Effector memory CD4-positive, alpha-beta T cell (primary cell): ENCODE results near the gene TCF7L2.

Experiments
- DNase-seq, 3 donors: peaks; one replicate each; pipeline ENCODE4 v3.0.0-alpha.2; 2020
- H3K27ac ChIP-seq: 2 replicates; pipeline ENCODE4 v1.7.0; 2013; ENCODE audit warnings: mild to moderate bottlenecking, low read length, moderate library complexity; ENCODE audit not compliant: insufficient read depth, poor library complexity, severe bottlenecking
- H3K27me3 ChIP-seq: replicated peaks from 2 replicates; pipeline ENCODE4 v1.7.0; 2013; ENCODE audit warnings: mild to moderate bottlenecking, low read length; ENCODE audit not compliant: insufficient read depth, control insufficient read depth, poor library complexity, severe bottlenecking
- H3K36me3 ChIP-seq: 2 replicates; pipeline ENCODE4 v1.7.0; 2013; ENCODE audit warnings: mild to moderate bottlenecking, low read length, moderate library complexity; ENCODE audit not compliant: control insufficient read depth, insufficient read depth
- H3K4me1 ChIP-seq: 2 replicates; pipeline ENCODE4 v1.7.0; 2013; ENCODE audit warnings: low read length, mild to moderate bottlenecking; ENCODE audit not compliant: control insufficient read depth, insufficient read depth, poor library complexity, severe bottlenecking
- H3K4me3 ChIP-seq: 2 replicates; pipeline ENCODE4 v1.7.0; 2013; ENCODE audit warnings: low read length, low read depth, mild to moderate bottlenecking; ENCODE audit not compliant: insufficient read depth, poor library complexity, severe bottlenecking
- H3K9me3 ChIP-seq: 2 replicates; pipeline ENCODE4 v1.7.0; 2013; ENCODE audit warnings: mild to moderate bottlenecking, low read length, moderate library complexity; ENCODE audit not compliant: control insufficient read depth

The TCF7L2 gene

GRCh38 chr10:112977426-112977898 is 27.4 kb downstream of the TCF7L2 start:
- H3K4me1 ChIP-seq: no peaks in the 10 kb centered on the region
- no peak overlapping the region for H3K4me3 ChIP-seq
- DNase-seq: no peak
- no peaks in the 10 kb centered on the region for H3K27me3 ChIP-seq
- no peaks in the 10 kb centered on the region for H3K9me3 ChIP-seq
- H3K36me3 ChIP-seq: no peaks in the 10 kb centered on the region
- H3K27ac ChIP-seq: no peak overlapping the region

- no peaks in the 10 kb centered on the region for H3K36me3 ChIP-seq
- H3K27me3 ChIP-seq: no peaks in the 10 kb centered on the region
- no peaks in the 10 kb centered on the region for H3K9me3 ChIP-seq
- DNase-seq: no peak
- no peak overlapping the region for H3K4me3 ChIP-seq
- no peaks in the 10 kb centered on the region for H3K4me1 ChIP-seq
- no peak overlapping the region for H3K27ac ChIP-seq
Measured at GRCh38 chr10:112979927-112980326, 29.9 kb downstream of the TCF7L2 start.

- DNase-seq: no peak
- H3K36me3 ChIP-seq: no peaks in the 10 kb centered on the region
- H3K4me3 ChIP-seq: no peak overlapping the region
- H3K4me1 ChIP-seq: no peaks in the 10 kb centered on the region
- no peaks in the 10 kb centered on the region for H3K9me3 ChIP-seq
- no peaks in the 10 kb centered on the region for H3K27me3 ChIP-seq
- H3K27ac ChIP-seq: no peak overlapping the region
Measured at GRCh38 chr10:112980937-112981336, 30.9 kb downstream of the TCF7L2 start.

- Histone ChIP-seq H3K36me3 (no peaks in the 10 kb centered on the region), H3K9me3 (no peaks in the 10 kb centered on the region), H3K4me1 (no peaks in the 10 kb centered on the region), H3K4me3 (no peak overlapping the region), H3K27ac (no peak overlapping the region), H3K27me3 (no peaks in the 10 kb centered on the region)
- no peak for DNase-seq
Measured at GRCh38 chr10:112981553-112981952, 31.5 kb downstream of the TCF7L2 start.

- no peak for DNase-seq
- no peak overlapping the region for H3K27ac ChIP-seq
- no peaks in the 10 kb centered on the region for H3K27me3 ChIP-seq
- H3K4me1 ChIP-seq: no peaks in the 10 kb centered on the region
- H3K9me3 ChIP-seq: no peaks in the 10 kb centered on the region
- no peaks in the 10 kb centered on the region for H3K36me3 ChIP-seq
- no peak overlapping the region for H3K4me3 ChIP-seq
Measured at GRCh38 chr10:112983444-112984056, 33.5 kb downstream of the TCF7L2 start.

- Histone ChIP-seq H3K4me3 (no peak overlapping the region), H3K9me3 (no peaks in the 10 kb centered on the region), H3K27ac (no peak overlapping the region), H3K36me3 (no peaks in the 10 kb centered on the region), H3K4me1 (no peaks in the 10 kb centered on the region), H3K27me3 (no peaks in the 10 kb centered on the region)
- DNase-seq: no peak
Measured at GRCh38 chr10:112984756-112985155, 34.7 kb downstream of the TCF7L2 start.

- Histone ChIP-seq H3K27me3 (no peaks in the 10 kb centered on the region), H3K4me3 (no peak overlapping the region), H3K27ac (no peak overlapping the region), H3K36me3 (no peaks in the 10 kb centered on the region), H3K4me1 (no peaks in the 10 kb centered on the region), H3K9me3 (no peaks in the 10 kb centered on the region)
- DNase-seq: no peak
Measured at GRCh38 chr10:112985690-112986543, 35.9 kb downstream of the TCF7L2 start.

GRCh38 chr10:112986544-112987190 is 36.6 kb downstream of the TCF7L2 start:
- no peaks in the 10 kb centered on the region for H3K9me3 ChIP-seq
- no peaks in the 10 kb centered on the region for H3K27me3 ChIP-seq
- H3K36me3 ChIP-seq: no peaks in the 10 kb centered on the region
- no peak overlapping the region for H3K4me3 ChIP-seq
- no peak overlapping the region for H3K27ac ChIP-seq
- no peaks in the 10 kb centered on the region for H3K4me1 ChIP-seq
- no peak for DNase-seq

- Histone ChIP-seq H3K27me3 (no peaks in the 10 kb centered on the region), H3K27ac (no peak overlapping the region), H3K9me3 (no peaks in the 10 kb centered on the region), H3K4me1 (no peaks in the 10 kb centered on the region), H3K4me3 (no peak overlapping the region), H3K36me3 (no peaks in the 10 kb centered on the region)
- DNase-seq: no peak
Measured at GRCh38 chr10:112988839-112989406, 38.9 kb downstream of the TCF7L2 start.
